Adipocyte (in vitro differentiated cells): Measurements from ENCODE around the gene NXT1.

Experiments
- DNase-seq: peaks from one replicate; pipeline ENCODE4 v3.0.0-alpha.2; 2015; ENCODE audit warnings: low read depth
- H3K27me3 ChIP-seq: replicated peaks from 2 replicates; pipeline ENCODE4 v1.7.0; 2013; ENCODE audit warnings: mild to moderate bottlenecking, low read length, moderate library complexity; ENCODE audit not compliant: control insufficient read depth, insufficient read depth
- H3K36me3 ChIP-seq: 2 replicates; pipeline ENCODE4 v1.7.0; 2013; ENCODE audit warnings: low read length, mild to moderate bottlenecking, moderate library complexity; ENCODE audit not compliant: control insufficient read depth, insufficient read depth, severe bottlenecking
- H3K4me1 ChIP-seq: 2 replicates; pipeline ENCODE4 v1.7.0; 2013; ENCODE audit warnings: mild to moderate bottlenecking, low read length, moderate library complexity; ENCODE audit not compliant: control insufficient read depth, insufficient read depth
- H3K4me3 ChIP-seq: 2 replicates; pipeline ENCODE4 v1.7.0; 2013; ENCODE audit warnings: mild to moderate bottlenecking, low read length, moderate library complexity
- H3K9ac ChIP-seq: 2 replicates; pipeline ENCODE4 v1.7.0; 2013; ENCODE audit warnings: mild to moderate bottlenecking, low read length, moderate library complexity
- H3K9me3 ChIP-seq: 2 replicates; pipeline ENCODE4 v1.7.0; 2013; ENCODE audit warnings: mild to moderate bottlenecking, low read length, moderate library complexity; ENCODE audit not compliant: control insufficient read depth

The NXT1 gene

GRCh38 chr20:23361476-23362391 is 11.1 kb downstream of the NXT1 start, which contains the start of gene GZF1:
GZF1 (plus strand) TSS chr20:23362182; CDS start chr20:23364384, 2,202 bp downstream.
- peak; percentile 99 for DNase-seq
- Histone ChIP-seq H3K36me3 (peaks cover 18% of the 10 kb centered on the region), H3K9me3 (no peaks in the 10 kb centered on the region), H3K9ac (peak within 1 kb of the TSS; percentile 96), H3K4me3 (peak within 1 kb of the TSS; percentile 88), H3K27me3 (no peaks in the 10 kb centered on the region), H3K4me1 (peaks cover 42% of the 10 kb centered on the region)

GRCh38 chr20:23362392-23363256 is 12.0 kb downstream of the NXT1 start:
- peak; percentile 71 for DNase-seq
- Histone ChIP-seq H3K4me3 (peak overlapping the region; percentile 88), H3K27me3 (no peaks in the 10 kb centered on the region), H3K36me3 (peaks cover 21% of the 10 kb centered on the region), H3K9ac (peak overlapping the region; percentile 92), H3K4me1 (peaks cover 42% of the 10 kb centered on the region), H3K9me3 (no peaks in the 10 kb centered on the region)

GRCh38 chr20:23363257-23363649 is 12.7 kb downstream of the NXT1 start:
- Histone ChIP-seq H3K36me3 (peaks cover 21% of the 10 kb centered on the region), H3K4me3 (peak overlapping the region; percentile 88), H3K4me1 (peaks cover 47% of the 10 kb centered on the region), H3K9me3 (no peaks in the 10 kb centered on the region), H3K9ac (peak overlapping the region; percentile 92), H3K27me3 (no peaks in the 10 kb centered on the region)
- DNase-seq: no peak

- DNase-seq: no peak
- Histone ChIP-seq H3K4me3 (peak overlapping the region; percentile 9), H3K27me3 (no peaks in the 10 kb centered on the region), H3K9ac (no peak overlapping the region), H3K9me3 (no peaks in the 10 kb centered on the region), H3K4me1 (peaks cover 52% of the 10 kb centered on the region), H3K36me3 (peaks cover 42% of the 10 kb centered on the region)
Measured at GRCh38 chr20:23365390-23366165, 15.0 kb downstream of the NXT1 start.

- no peak overlapping the region for H3K9ac ChIP-seq
- H3K4me3 ChIP-seq: peak overlapping the region; percentile 9
- no peaks in the 10 kb centered on the region for H3K27me3 ChIP-seq
- H3K9me3 ChIP-seq: no peaks in the 10 kb centered on the region
- no peak for DNase-seq
- peaks cover 50% of the 10 kb centered on the region for H3K36me3 ChIP-seq
- peaks cover 52% of the 10 kb centered on the region for H3K4me1 ChIP-seq
Measured at GRCh38 chr20:23366384-23366783, 15.8 kb downstream of the NXT1 start.

- peaks cover 56% of the 10 kb centered on the region for H3K4me1 ChIP-seq
- H3K9ac ChIP-seq: no peak overlapping the region
- H3K36me3 ChIP-seq: peaks cover 64% of the 10 kb centered on the region
- no peak overlapping the region for H3K4me3 ChIP-seq
- DNase-seq: no peak
- no peaks in the 10 kb centered on the region for H3K9me3 ChIP-seq
- H3K27me3 ChIP-seq: no peaks in the 10 kb centered on the region
Measured at GRCh38 chr20:23367770-23368169, 17.2 kb downstream of the NXT1 start.

GRCh38 chr20:23368316-23369071 is 17.9 kb downstream of the NXT1 start:
- peak; percentile 83 for DNase-seq
- Histone ChIP-seq H3K36me3 (peaks cover 71% of the 10 kb centered on the region), H3K4me3 (no peak overlapping the region), H3K9me3 (no peaks in the 10 kb centered on the region), H3K9ac (no peak overlapping the region), H3K4me1 (peaks cover 49% of the 10 kb centered on the region), H3K27me3 (no peaks in the 10 kb centered on the region)

GRCh38 chr20:23369072-23369823 is 18.7 kb downstream of the NXT1 start:
- Histone ChIP-seq H3K36me3 (peaks cover 78% of the 10 kb centered on the region), H3K9me3 (no peaks in the 10 kb centered on the region)
- DNase-seq: peak; percentile 17

GRCh38 chr20:23370274-23370673 is 19.7 kb downstream of the NXT1 start:
- Histone ChIP-seq H3K9me3 (peaks cover 3% of the 10 kb centered on the region), H3K9ac (no peak overlapping the region), H3K4me1 (peaks cover 47% of the 10 kb centered on the region), H3K36me3 (peaks cover 78% of the 10 kb centered on the region), H3K4me3 (no peak overlapping the region), H3K27me3 (no peaks in the 10 kb centered on the region)
- DNase-seq: no peak

More at GRCh38 chr20:23369072-23369823, 18.7 kb downstream of the NXT1 start:
- Histone ChIP-seq H3K27me3 (no peaks in the 10 kb centered on the region), H3K9ac (no peak overlapping the region), H3K4me1 (peaks cover 47% of the 10 kb centered on the region), H3K4me3 (no peak overlapping the region)

GRCh38 chr20:23370873-23371272 is 20.3 kb downstream of the NXT1 start:
- no peaks in the 10 kb centered on the region for H3K27me3 ChIP-seq
- peaks cover 45% of the 10 kb centered on the region for H3K4me1 ChIP-seq
- no peak overlapping the region for H3K9ac ChIP-seq
- peaks cover 7% of the 10 kb centered on the region for H3K9me3 ChIP-seq
- DNase-seq: no peak
- peaks cover 79% of the 10 kb centered on the region for H3K36me3 ChIP-seq
- no peak overlapping the region for H3K4me3 ChIP-seq
